Naive B cell (primary cell): Measurements from ENCODE around the gene COMTD1. TPM values are rescaled to one million over a fixed set of nuclear protein-coding genes. Genes with fewer than 3 reads are reported as not detected.

ENCODE experiments used
- ATAC-seq, 2 donors: fragments of 150-1000 bp; cut with Tn5 transposase; 2 replicates each; pipeline ENCODE4 v1.10.0; 2021; ENCODE audit warnings: low read depth in 2 of 2, mild to moderate bottlenecking in 2 of 2, moderate library complexity in 2 of 2
- DNase-seq: peaks from one replicate; pipeline ENCODE4 v3.0.0; 2022
- H3K27ac Mint-ChIP-seq, 6 donors: one replicate each; pipeline ENCODE4 v1.8.0; 2020 to 2022; ENCODE audit warnings: mild to moderate bottlenecking in 6 of 6, mixed read lengths in 6 of 6, moderate library complexity in 5 of 6, inconsistent platforms in 2 of 6
- H3K27me3 Mint-ChIP-seq, 3 donors: one replicate each; pipeline ENCODE4 v1.8.0; 2021 to 2022; ENCODE audit warnings: mixed read lengths in 3 of 3, mild to moderate bottlenecking in 1 of 3
- H3K36me3 Mint-ChIP-seq, 2 donors: one replicate each; pipeline ENCODE4 v1.8.0; 2020 to 2022; ENCODE audit warnings: mixed read lengths in 2 of 2, inconsistent platforms in 1 of 2, mild to moderate bottlenecking in 1 of 2
- H3K4me1 Mint-ChIP-seq, 3 donors: one replicate each; pipeline ENCODE4 v1.8.0; 2020 to 2022; ENCODE audit warnings: mixed read lengths in 3 of 3, inconsistent platforms in 1 of 3, mild to moderate bottlenecking in 1 of 3, moderate library complexity in 1 of 3
- H3K4me3 Mint-ChIP-seq, 8 donors: one replicate each; pipeline ENCODE4 v1.8.0; 2020 to 2022; ENCODE audit warnings: mild to moderate bottlenecking in 8 of 8, mixed read lengths in 8 of 8, moderate library complexity in 8 of 8, inconsistent platforms in 2 of 8
- H3K9me3 Mint-ChIP-seq, 7 donors: one replicate each; pipeline ENCODE4 v1.8.0; 2020 to 2022; ENCODE audit warnings: mixed read lengths in 7 of 7, mild to moderate bottlenecking in 5 of 7, inconsistent platforms in 2 of 7, moderate library complexity in 1 of 7
- polyA plus RNA-seq, 6 donors: library from polyadenylated mRNA; unstranded; fragments of 300-500 nt; fragmentation: Illumina TruSeq; gene quantifications; one replicate each; pipeline ENCODE4 v1.2.3, GENCODE V29; 2021; ENCODE audit warnings: low read depth in 6 of 6

COMTD1 gene
- polyA plus RNA-seq, 6 donors from 2014 or later: 3.1 to 7.0 (median 6.0) TPM

- DNase-seq (no peak), ATAC-seq (no peak)
- Mint-ChIP-seq H3K4me3 (no peak overlapping the region), H3K9me3 (peaks cover 0 to 9% (median 3%) of the 10 kb centered on the region in 7 donors), H3K4me1 (no peaks in the 10 kb centered on the region), H3K27ac (peak overlapping the region in 1 of 6 donors; percentile 24), H3K36me3 (no peaks in the 10 kb centered on the region), H3K27me3 (peaks cover 0 to 7% (median 6%) of the 10 kb centered on the region in 3 donors)
These were observed 26.3 kb upstream of the COMTD1 start for GRCh38 chr10:75261813-75262705.

GRCh38 chr10:75260990-75261389 is 25.2 kb upstream of the COMTD1 start:
- H3K27ac Mint-ChIP-seq: no peak overlapping the region

GRCh38 chr10:75254739-75255138 is 19.0 kb upstream of the COMTD1 start:
- Mint-ChIP-seq H3K4me3 (no peak overlapping the region), H3K36me3 (peaks cover 18 to 38% of the 10 kb centered on the region in 2 donors), H3K4me1 (no peaks in the 10 kb centered on the region), H3K27ac (no peak overlapping the region), H3K27me3 (peaks cover 5 to 12% (median 9%) of the 10 kb centered on the region in 3 donors), H3K9me3 (peaks cover 9 to 37% (median 27%) of the 10 kb centered on the region in 7 donors)
- ATAC-seq (no peak), DNase-seq (no peak)

More at GRCh38 chr10:75260990-75261389, 25.2 kb upstream of the COMTD1 start:
- ATAC-seq (no peak), DNase-seq (no peak)
- Mint-ChIP-seq H3K36me3 (no peaks in the 10 kb centered on the region), H3K4me1 (no peaks in the 10 kb centered on the region), H3K9me3 (peaks cover 0 to 10% (median 4%) of the 10 kb centered on the region in 7 donors), H3K27me3 (peaks cover 0 to 6% (median 5%) of the 10 kb centered on the region in 3 donors), H3K4me3 (no peak overlapping the region)

GRCh38 chr10:75253281-75254220 is 17.8 kb upstream of the COMTD1 start:
- Mint-ChIP-seq H3K4me1 (no peaks in the 10 kb centered on the region), H3K36me3 (peaks cover 18 to 38% of the 10 kb centered on the region in 2 donors), H3K9me3 (peaks cover 9 to 37% (median 27%) of the 10 kb centered on the region in 7 donors), H3K27me3 (peaks cover 5 to 12% (median 9%) of the 10 kb centered on the region in 3 donors), H3K27ac (no peak overlapping the region), H3K4me3 (no peak overlapping the region)
- ATAC-seq (no peak), DNase-seq (no peak)

- Mint-ChIP-seq H3K36me3 (peaks cover 18 to 38% of the 10 kb centered on the region in 2 donors), H3K27ac (no peak overlapping the region), H3K9me3 (peaks cover 9 to 34% (median 27%) of the 10 kb centered on the region in 7 donors), H3K27me3 (peaks cover 0 to 12% (median 9%) of the 10 kb centered on the region in 3 donors), H3K4me1 (no peaks in the 10 kb centered on the region), H3K4me3 (no peak overlapping the region)
- ATAC-seq (no peak), DNase-seq (no peak)
These were observed 15.2 kb upstream of the COMTD1 start for GRCh38 chr10:75250934-75251333.

- Mint-ChIP-seq H3K36me3 (peaks cover 4 to 24% of the 10 kb centered on the region in 2 donors), H3K9me3 (peaks cover 3 to 16% (median 9%) of the 10 kb centered on the region in 7 donors), H3K4me3 (no peak overlapping the region), H3K27me3 (peaks cover 0 to 12% (median 9%) of the 10 kb centered on the region in 3 donors), H3K27ac (peak overlapping the region in 1 of 6 donors; percentile 62), H3K4me1 (no peaks in the 10 kb centered on the region)
- ATAC-seq (no peak), DNase-seq (no peak)
These were observed 12.0 kb upstream of the COMTD1 start for GRCh38 chr10:75247797-75248196.

- Mint-ChIP-seq H3K4me1 (no peaks in the 10 kb centered on the region), H3K27ac (no peak overlapping the region), H3K4me3 (no peak overlapping the region), H3K36me3 (peaks cover 0 to 12% of the 10 kb centered on the region in 2 donors), H3K27me3 (peaks cover 0 to 12% (median 9%) of the 10 kb centered on the region in 3 donors), H3K9me3 (peaks cover 0 to 7% (median 4%) of the 10 kb centered on the region in 7 donors)
- no peak for ATAC-seq
- DNase-seq: no peak
These were observed 10.7 kb upstream of the COMTD1 start for GRCh38 chr10:75246506-75246905.

GRCh38 chr10:75245354-75246250 is 9.8 kb upstream of the COMTD1 start:
- Mint-ChIP-seq H3K9me3 (peaks cover 0 to 5% (median 2%) of the 10 kb centered on the region in 7 donors), H3K27me3 (peaks cover 0 to 7% (median 6%) of the 10 kb centered on the region in 3 donors), H3K36me3 (peaks cover 0 to 7% of the 10 kb centered on the region in 2 donors), H3K4me1 (no peaks in the 10 kb centered on the region), H3K4me3 (no peak overlapping the region), H3K27ac (no peak overlapping the region)
- ATAC-seq: no peak
- no peak for DNase-seq

GRCh38 chr10:75244487-75245353 is 9.0 kb upstream of the COMTD1 start:
- Mint-ChIP-seq H3K27me3 (no peaks in the 10 kb centered on the region), H3K9me3 (peaks cover 0 to 5% (median 0%) of the 10 kb centered on the region in 7 donors), H3K4me3 (no peak overlapping the region), H3K4me1 (no peaks in the 10 kb centered on the region), H3K27ac (no peak overlapping the region), H3K36me3 (no peaks in the 10 kb centered on the region)
- ATAC-seq (no peak), DNase-seq (no peak)

GRCh38 chr10:75243426-75243825 is 7.7 kb upstream of the COMTD1 start:
- H3K27me3 Mint-ChIP-seq: no peaks in the 10 kb centered on the region
- peaks cover 0 to 5% (median 0%) of the 10 kb centered on the region in 7 donors for H3K9me3 Mint-ChIP-seq
- no peaks in the 10 kb centered on the region for H3K36me3 Mint-ChIP-seq
- DNase-seq: no peak
- no peak overlapping the region for H3K27ac Mint-ChIP-seq
- no peak for ATAC-seq
- no peaks in the 10 kb centered on the region for H3K4me1 Mint-ChIP-seq
- H3K4me3 Mint-ChIP-seq: no peak overlapping the region

GRCh38 chr10:75240329-75241076 is 4.7 kb upstream of the COMTD1 start:
- DNase-seq (no peak), ATAC-seq (no peak)
- Mint-ChIP-seq H3K4me1 (peaks cover 4 to 7% (median 5%) of the 10 kb centered on the region in 3 donors), H3K4me3 (no peak overlapping the region), H3K27ac (no peak overlapping the region), H3K36me3 (no peaks in the 10 kb centered on the region), H3K27me3 (no peaks in the 10 kb centered on the region), H3K9me3 (peaks cover 0 to 5% (median 0%) of the 10 kb centered on the region in 7 donors)
